ENCODE data around the gene SLC23A2. TPM values are rescaled to one million over a fixed set of nuclear protein-coding genes. Genes with fewer than 3 reads are reported as not detected.

Gene SLC23A2
- total RNA-seq, 1 donor from 2014 or later, result 19.2 TPM

DNA sequence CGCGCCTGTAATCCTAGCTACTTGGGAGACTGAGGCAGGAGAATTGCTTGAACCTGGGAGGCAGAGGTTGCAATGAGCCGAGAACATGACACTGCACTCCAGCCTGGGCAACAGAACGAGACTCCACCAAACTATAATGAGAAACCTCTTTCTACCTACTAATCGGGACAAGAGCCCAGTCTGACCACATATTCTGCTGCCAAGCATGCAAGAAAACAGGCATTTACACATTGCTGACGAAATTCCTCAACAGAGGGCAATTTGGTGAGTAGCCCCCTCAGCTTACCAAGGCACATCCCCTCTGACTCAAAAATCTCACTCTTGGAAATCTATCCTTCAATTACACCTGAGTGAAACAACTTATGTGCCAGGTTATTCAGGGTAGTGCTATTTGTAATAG lies 81.2 kb downstream of the SLC23A2 start:
- TF ChIP-seq, protein P1, sequence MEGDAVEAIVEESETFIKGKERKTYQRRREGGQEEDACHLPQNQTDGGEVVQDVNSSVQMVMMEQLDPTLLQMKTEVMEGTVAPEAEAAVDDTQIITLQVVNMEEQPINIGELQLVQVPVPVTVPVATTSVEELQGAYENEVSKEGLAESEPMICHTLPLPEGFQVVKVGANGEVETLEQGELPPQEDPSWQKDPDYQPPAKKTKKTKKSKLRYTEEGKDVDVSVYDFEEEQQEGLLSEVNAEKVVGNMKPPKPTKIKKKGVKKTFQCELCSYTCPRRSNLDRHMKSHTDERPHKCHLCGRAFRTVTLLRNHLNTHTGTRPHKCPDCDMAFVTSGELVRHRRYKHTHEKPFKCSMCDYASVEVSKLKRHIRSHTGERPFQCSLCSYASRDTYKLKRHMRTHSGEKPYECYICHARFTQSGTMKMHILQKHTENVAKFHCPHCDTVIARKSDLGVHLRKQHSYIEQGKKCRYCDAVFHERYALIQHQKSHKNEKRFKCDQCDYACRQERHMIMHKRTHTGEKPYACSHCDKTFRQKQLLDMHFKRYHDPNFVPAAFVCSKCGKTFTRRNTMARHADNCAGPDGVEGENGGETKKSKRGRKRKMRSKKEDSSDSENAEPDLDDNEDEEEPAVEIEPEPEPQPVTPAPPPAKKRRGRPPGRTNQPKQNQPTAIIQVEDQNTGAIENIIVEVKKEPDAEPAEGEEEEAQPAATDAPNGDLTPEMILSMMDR (IDR thresholded peaks at IDR 0.05), result no peak
- no peak for DNase-seq
- Histone ChIP-seq H3K4me1 (peaks cover 25% of the 10 kb centered on the region), H3K36me3 (peaks cover 4% of the 10 kb centered on the region), H3K9me3 (no peaks in the 10 kb centered on the region), H3K27me3 (ENCODE audit: low read depth) (no peaks in the 10 kb centered on the region), H3K27ac (no peak overlapping the region), H3K4me3 (no peak overlapping the region)
- intact Hi-C loops (cut with DNase I), result no loop called here
- no peak for ATAC-seq

- peaks cover 25% of the 10 kb centered on the region for H3K4me1 ChIP-seq
- TF ChIP-seq, protein P1 (IDR thresholded peaks at IDR 0.05), result no peak
- no peak overlapping the region for H3K27ac ChIP-seq
- H3K27me3 ChIP-seq (ENCODE audit: low read depth), result no peaks in the 10 kb centered on the region
- intact Hi-C loops (cut with DNase I), result no loop called here
- ATAC-seq (peak in 1 of 2 donors; percentile 23), DNase-seq (no peak)
- H3K4me3 ChIP-seq, result no peak overlapping the region
- peaks cover 4% of the 10 kb centered on the region for H3K36me3 ChIP-seq
- no peaks in the 10 kb centered on the region for H3K9me3 ChIP-seq
Observed at GRCh38 chr20:4919047-4919704, 82.1 kb downstream of the SLC23A2 start.

DNA sequence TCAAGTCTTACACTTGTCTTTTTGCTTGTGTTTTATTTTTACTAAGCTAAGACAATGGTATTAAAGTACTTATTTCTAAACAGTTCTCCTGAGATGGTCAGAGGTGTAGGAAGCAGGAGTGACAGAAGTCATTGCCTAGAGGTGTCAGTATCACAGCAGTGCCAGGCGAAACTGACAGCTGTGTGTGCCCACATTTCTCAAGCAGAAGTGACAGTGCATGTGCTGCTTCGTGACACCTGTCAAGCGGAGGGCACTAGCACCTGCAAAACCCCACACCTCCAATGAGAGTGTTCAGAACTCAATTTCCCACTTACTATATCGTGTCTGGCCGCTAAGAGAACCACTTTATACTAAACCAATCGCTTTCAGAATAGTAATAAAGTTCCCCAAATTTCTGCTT lies 82.8 kb downstream of the SLC23A2 start:
- no peak for ATAC-seq
- DNase-seq, result no peak
- intact Hi-C loops (cut with DNase I), result no loop called here
- no peak overlapping the region for H3K4me3 ChIP-seq
- H3K36me3 ChIP-seq, result peaks cover 4% of the 10 kb centered on the region
- H3K27me3 ChIP-seq (ENCODE audit: low read depth), result no peaks in the 10 kb centered on the region
- no peaks in the 10 kb centered on the region for H3K9me3 ChIP-seq
- TF ChIP-seq, protein P1 (IDR thresholded peaks at IDR 0.05), result no peak
- no peak overlapping the region for H3K27ac ChIP-seq
- peaks cover 25% of the 10 kb centered on the region for H3K4me1 ChIP-seq

- peak; percentile 56 for DNase-seq
- no peak overlapping the region for H3K27ac ChIP-seq
Observed at GRCh38 chr20:4916971-4917881, 84.1 kb downstream of the SLC23A2 start.

GRCh38 chr20:4913147-4913546 lies 88.2 kb downstream of the SLC23A2 start:
- H3K27me3 ChIP-seq (ENCODE audit: low read depth), result no peaks in the 10 kb centered on the region
- no peak for DNase-seq
- no peak overlapping the region for H3K27ac ChIP-seq
- no peaks in the 10 kb centered on the region for H3K36me3 ChIP-seq
- no peaks in the 10 kb centered on the region for H3K9me3 ChIP-seq
- peaks cover 16% of the 10 kb centered on the region for H3K4me1 ChIP-seq
- intact Hi-C loops (cut with DNase I), result no loop called here
- H3K4me3 ChIP-seq, result no peak overlapping the region
- TF ChIP-seq, protein P1 (IDR thresholded peaks at IDR 0.05), result no peak
- no peak for ATAC-seq

More at GRCh38 chr20:4916971-4917881, 84.1 kb downstream of the SLC23A2 start:
- TF ChIP-seq, protein P1 (IDR thresholded peaks at IDR 0.05), result no peak
- Histone ChIP-seq H3K27me3 (ENCODE audit: low read depth) (no peaks in the 10 kb centered on the region), H3K4me3 (no peak overlapping the region), H3K9me3 (no peaks in the 10 kb centered on the region), H3K4me1 (peaks cover 22% of the 10 kb centered on the region), H3K36me3 (peaks cover 4% of the 10 kb centered on the region)
- peak; percentile 88 to 90 for ATAC-seq
- intact Hi-C loops (cut with DNase I), result no loop called here

Data from lower lobe of right lung (tissue), 2 donors.